Neural cell (in vitro differentiated cells): ENCODE data around the gene FGD4. TPM values are rescaled to one million over a fixed set of nuclear protein-coding genes. Genes with fewer than 3 reads are reported as not detected.

Source experiments
- H2AFZ ChIP-seq: fragments of 200-600, 300-800 bp; sonication (generic), shearing (Covaris generic); 2 replicates; pipeline ENCODE4 v1.6.0; 2014; ENCODE audit warnings: low read depth, mild to moderate bottlenecking, antibody characterized with exemption, low read length, moderate library complexity
- H3F3A ChIP-seq: fragments of 200-600 bp; shearing (Covaris generic); 2 replicates; pipeline ENCODE4 v1.6.1; 2016; ENCODE audit warnings: mild to moderate bottlenecking, moderate library complexity, mixed read lengths, antibody characterized with exemption, low read length; ENCODE audit not compliant: insufficient read depth, poor library complexity, severe bottlenecking
- H3K27ac ChIP-seq: fragments of 200-600, 300-800 bp; sonication (generic), shearing (Covaris generic); 2 replicates; pipeline ENCODE4 v1.5.1; 2014; ENCODE audit warnings: mild to moderate bottlenecking, low read length, moderate library complexity
- H3K27me3 ChIP-seq: fragments of 300-800, 200-600 bp; sonication (generic), shearing (Covaris generic); 2 replicates; pipeline ENCODE4 v1.6.0; 2014; ENCODE audit warnings: mild to moderate bottlenecking, low read depth, low read length, moderate library complexity; ENCODE audit not compliant: insufficient read depth
- H3K36me3 ChIP-seq: fragments of 300-800, 200-600 bp; sonication (generic), shearing (Covaris generic); 2 replicates; pipeline ENCODE4 v1.5.1; 2014; ENCODE audit warnings: mild to moderate bottlenecking, antibody characterized with exemption, low read length, moderate library complexity; ENCODE audit not compliant: insufficient read depth
- H3K4me2 ChIP-seq: fragments of 300-800, 200-600 bp; sonication (generic), shearing (Covaris generic); 2 replicates; pipeline ENCODE4 v1.6.0; 2014; ENCODE audit warnings: mild to moderate bottlenecking, low read length
- H3K4me3 ChIP-seq: fragments of 300-800, 200-600 bp; sonication (generic), shearing (Covaris generic); 2 replicates; pipeline ENCODE4 v1.5.1; 2014; ENCODE audit warnings: mild to moderate bottlenecking, low read length, moderate library complexity
- H3K79me2 ChIP-seq: fragments of 200-600 bp; shearing (Covaris generic); replicated peaks from 2 replicates; pipeline ENCODE4 v1.6.0; 2014; ENCODE audit warnings: mild to moderate bottlenecking, low read length, moderate library complexity; ENCODE audit not compliant: insufficient read depth
- H3K9ac ChIP-seq: fragments of 300-800, 200-600 bp; sonication (generic), shearing (Covaris generic); 2 replicates; pipeline ENCODE4 v1.6.1; 2016; ENCODE audit warnings: mild to moderate bottlenecking, low read length, mixed read lengths
- H3K9me2 ChIP-seq: fragments of 200-600 bp; shearing (Covaris generic); 2 replicates; pipeline ENCODE4 v1.6.1; 2016; ENCODE audit warnings: mild to moderate bottlenecking, low read length, mixed read lengths; ENCODE audit not compliant: insufficient read depth
- H3K9me3 ChIP-seq: fragments of 200-600, 300-800 bp; sonication (generic), shearing (Covaris generic); 2 replicates; pipeline ENCODE4 v1.6.1; 2016; ENCODE audit warnings: mild to moderate bottlenecking, mixed run types, low read length, moderate library complexity, mixed read lengths
- H4K20me1 ChIP-seq: fragments of 200-600 bp; shearing (Covaris generic); 2 replicates; pipeline ENCODE4 v1.6.1; 2016; ENCODE audit warnings: mild to moderate bottlenecking, mixed run types; ENCODE audit not compliant: insufficient read depth
- EP300 ChIP-seq: fragments of 450-650 bp; conservative IDR thresholded peaks from 2 replicates; pipeline ENCODE4 v1.6.1; 2014; ENCODE audit warnings: antibody characterized with exemption, mild to moderate bottlenecking, moderate library complexity; ENCODE audit not compliant: poor library complexity, severe bottlenecking
- EZH2 ChIP-seq: fragments of 200-600, 300-800 bp; shearing (Covaris generic), sonication (generic); IDR thresholded peaks from 2 replicates; pipeline ENCODE4 v1.6.1; 2014; ENCODE audit warnings: antibody characterized with exemption, low read length, borderline replicate concordance, mild to moderate bottlenecking; ENCODE audit not compliant: insufficient read depth, poor library complexity, severe bottlenecking
- MXI1 ChIP-seq: fragments of 450-650 bp; conservative IDR thresholded peaks from 2 replicates; pipeline ENCODE4 v1.6.1; 2014; ENCODE audit warnings: antibody characterized with exemption, mild to moderate bottlenecking; ENCODE audit not compliant: poor library complexity, severe bottlenecking
- POLR2AphosphoS5 ChIP-seq: IDR thresholded peaks from 2 replicates; pipeline ENCODE4 v1.6.1; 2012
- RAD21 ChIP-seq: fragments of 450-650 bp; conservative IDR thresholded peaks from 2 replicates; pipeline ENCODE4 v1.6.1; 2014; ENCODE audit warnings: antibody characterized with exemption, mild to moderate bottlenecking, moderate library complexity
- SMC3 ChIP-seq: fragments of 450-650 bp; conservative IDR thresholded peaks from 2 replicates; pipeline ENCODE4 v1.6.1; 2014; ENCODE audit warnings: antibody characterized with exemption, mild to moderate bottlenecking, moderate library complexity; ENCODE audit not compliant: poor library complexity
- TAF1 ChIP-seq: IDR thresholded peaks from 2 replicates; pipeline ENCODE4 v1.6.1; 2012; ENCODE audit warnings: low read depth
- polyA plus RNA-seq: library from polyadenylated mRNA; depleted of rRNA; stranded (reverse); fragments of >200 nt; gene quantifications from 2 replicates; pipeline ENCODE4 v1.2.3, GENCODE V29; 2014
- TF ChIP-seq, protein P1 (sequence below): IDR thresholded peaks from 2 replicates; pipeline ENCODE4 v1.6.1; 2012; ENCODE audit warnings: borderline replicate concordance
- TF ChIP-seq, protein P2 (sequence below): fragments of 450-650 bp; IDR thresholded peaks from 2 replicates; pipeline ENCODE4 v1.5.1; 2014; ENCODE audit warnings: antibody characterized with exemption, mild to moderate bottlenecking, moderate library complexity; ENCODE audit not compliant: poor library complexity, severe bottlenecking

Gene FGD4
- polyA plus RNA-seq, 1 donor from 2014 or later: 24.4 TPM

DNA sequence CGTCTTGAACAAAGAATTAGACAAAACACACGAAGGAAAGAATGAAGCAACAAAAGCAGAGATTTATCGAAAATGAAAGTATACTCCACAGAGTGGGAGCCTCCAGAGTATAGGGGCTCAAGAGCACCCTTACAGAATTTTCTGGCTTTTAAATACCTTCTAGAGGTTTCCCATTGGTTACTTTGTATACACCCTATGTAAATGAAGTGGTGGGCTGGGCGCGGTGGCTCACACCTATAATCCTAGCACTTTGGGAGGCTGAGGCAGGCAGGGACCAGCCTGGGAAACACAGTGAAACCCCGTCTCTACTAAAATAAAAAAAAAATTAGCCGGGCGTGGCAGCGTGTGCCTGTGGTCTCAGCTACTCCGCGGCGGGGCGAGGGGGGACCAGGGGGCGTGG lies 266.7 kb downstream of the FGD4 start:
- no peaks in the 10 kb centered on the region for H3K9me3 ChIP-seq
- H3K9ac ChIP-seq: no peak overlapping the region
- no peak overlapping the region for H3K4me3 ChIP-seq
- H3K9me2 ChIP-seq: no peaks in the 10 kb centered on the region
- no peaks in the 10 kb centered on the region for H3K36me3 ChIP-seq
- no peaks in the 10 kb centered on the region for H3K79me2 ChIP-seq
- no peaks in the 10 kb centered on the region for H3K27me3 ChIP-seq
- no peak overlapping the region for H2AFZ ChIP-seq
- no peaks in the 10 kb centered on the region for H4K20me1 ChIP-seq
- no peaks in the 10 kb centered on the region for H3F3A ChIP-seq
- no peak overlapping the region for H3K4me2 ChIP-seq
- no peak overlapping the region for H3K27ac ChIP-seq
- TF ChIP-seq EZH2 (no peak), EP300 (no peak), MXI1 (no peak), POLR2AphosphoS5 (no peak), SMC3 (no peak), RAD21 (no peak), TAF1 (no peak)
- TF ChIP-seq, protein P1, sequence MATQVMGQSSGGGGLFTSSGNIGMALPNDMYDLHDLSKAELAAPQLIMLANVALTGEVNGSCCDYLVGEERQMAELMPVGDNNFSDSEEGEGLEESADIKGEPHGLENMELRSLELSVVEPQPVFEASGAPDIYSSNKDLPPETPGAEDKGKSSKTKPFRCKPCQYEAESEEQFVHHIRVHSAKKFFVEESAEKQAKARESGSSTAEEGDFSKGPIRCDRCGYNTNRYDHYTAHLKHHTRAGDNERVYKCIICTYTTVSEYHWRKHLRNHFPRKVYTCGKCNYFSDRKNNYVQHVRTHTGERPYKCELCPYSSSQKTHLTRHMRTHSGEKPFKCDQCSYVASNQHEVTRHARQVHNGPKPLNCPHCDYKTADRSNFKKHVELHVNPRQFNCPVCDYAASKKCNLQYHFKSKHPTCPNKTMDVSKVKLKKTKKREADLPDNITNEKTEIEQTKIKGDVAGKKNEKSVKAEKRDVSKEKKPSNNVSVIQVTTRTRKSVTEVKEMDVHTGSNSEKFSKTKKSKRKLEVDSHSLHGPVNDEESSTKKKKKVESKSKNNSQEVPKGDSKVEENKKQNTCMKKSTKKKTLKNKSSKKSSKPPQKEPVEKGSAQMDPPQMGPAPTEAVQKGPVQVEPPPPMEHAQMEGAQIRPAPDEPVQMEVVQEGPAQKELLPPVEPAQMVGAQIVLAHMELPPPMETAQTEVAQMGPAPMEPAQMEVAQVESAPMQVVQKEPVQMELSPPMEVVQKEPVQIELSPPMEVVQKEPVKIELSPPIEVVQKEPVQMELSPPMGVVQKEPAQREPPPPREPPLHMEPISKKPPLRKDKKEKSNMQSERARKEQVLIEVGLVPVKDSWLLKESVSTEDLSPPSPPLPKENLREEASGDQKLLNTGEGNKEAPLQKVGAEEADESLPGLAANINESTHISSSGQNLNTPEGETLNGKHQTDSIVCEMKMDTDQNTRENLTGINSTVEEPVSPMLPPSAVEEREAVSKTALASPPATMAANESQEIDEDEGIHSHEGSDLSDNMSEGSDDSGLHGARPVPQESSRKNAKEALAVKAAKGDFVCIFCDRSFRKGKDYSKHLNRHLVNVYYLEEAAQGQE: no peak
- TF ChIP-seq, protein P2, sequence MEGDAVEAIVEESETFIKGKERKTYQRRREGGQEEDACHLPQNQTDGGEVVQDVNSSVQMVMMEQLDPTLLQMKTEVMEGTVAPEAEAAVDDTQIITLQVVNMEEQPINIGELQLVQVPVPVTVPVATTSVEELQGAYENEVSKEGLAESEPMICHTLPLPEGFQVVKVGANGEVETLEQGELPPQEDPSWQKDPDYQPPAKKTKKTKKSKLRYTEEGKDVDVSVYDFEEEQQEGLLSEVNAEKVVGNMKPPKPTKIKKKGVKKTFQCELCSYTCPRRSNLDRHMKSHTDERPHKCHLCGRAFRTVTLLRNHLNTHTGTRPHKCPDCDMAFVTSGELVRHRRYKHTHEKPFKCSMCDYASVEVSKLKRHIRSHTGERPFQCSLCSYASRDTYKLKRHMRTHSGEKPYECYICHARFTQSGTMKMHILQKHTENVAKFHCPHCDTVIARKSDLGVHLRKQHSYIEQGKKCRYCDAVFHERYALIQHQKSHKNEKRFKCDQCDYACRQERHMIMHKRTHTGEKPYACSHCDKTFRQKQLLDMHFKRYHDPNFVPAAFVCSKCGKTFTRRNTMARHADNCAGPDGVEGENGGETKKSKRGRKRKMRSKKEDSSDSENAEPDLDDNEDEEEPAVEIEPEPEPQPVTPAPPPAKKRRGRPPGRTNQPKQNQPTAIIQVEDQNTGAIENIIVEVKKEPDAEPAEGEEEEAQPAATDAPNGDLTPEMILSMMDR: no peak

DNA sequence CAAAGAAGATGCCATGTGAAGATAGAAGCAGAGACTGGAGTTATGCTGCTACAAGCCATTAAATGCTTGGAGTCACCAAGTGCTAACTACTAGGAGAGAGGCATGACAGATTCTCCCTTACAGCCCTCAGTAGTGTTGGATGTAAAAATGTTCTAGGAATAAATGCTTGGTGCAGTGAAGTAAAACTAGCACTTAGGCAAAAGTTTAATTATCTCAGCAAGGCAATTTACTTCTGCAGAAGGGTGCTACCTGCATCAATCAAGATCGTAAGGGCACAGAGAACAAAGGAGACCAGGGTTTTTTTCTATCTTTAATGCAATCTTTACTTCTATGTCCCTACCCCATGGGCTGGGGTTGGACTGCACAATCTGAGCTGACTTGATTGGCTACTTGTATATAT lies 270.2 kb downstream of the FGD4 start:
- Histone ChIP-seq H2AFZ (no peak overlapping the region), H3K9ac (no peak overlapping the region), H4K20me1 (no peaks in the 10 kb centered on the region), H3K4me2 (no peak overlapping the region), H3K27ac (no peak overlapping the region), H3K36me3 (no peaks in the 10 kb centered on the region), H3K27me3 (no peaks in the 10 kb centered on the region), H3K9me2 (no peaks in the 10 kb centered on the region), H3K79me2 (no peaks in the 10 kb centered on the region), H3K4me3 (no peak overlapping the region), H3K9me3 (no peaks in the 10 kb centered on the region), H3F3A (no peaks in the 10 kb centered on the region)
- TF ChIP-seq MXI1 (no peak), RAD21 (no peak), EZH2 (no peak), EP300 (no peak), SMC3 (no peak), TAF1 (no peak), POLR2AphosphoS5 (no peak)
- TF ChIP-seq, protein P2: no peak
- TF ChIP-seq, protein P1: no peak
